HG03175 (cell line): ENCODE measurements around the gene GABRA4.

Experiments
- ATAC-seq: cut with Tn5 transposase; IDR thresholded peaks from one replicate; pipeline ENCODE4 v1.9.1; 2021; ENCODE audit warnings: mild to moderate bottlenecking, moderate library complexity; ENCODE audit not compliant: unreplicated experiment

Gene GABRA4

GRCh38 chr4:46979726-46980125 is 13.7 kb downstream of the GABRA4 start:
- ATAC-seq = no peak

GRCh38 chr4:46979283-46979682 is 14.1 kb downstream of the GABRA4 start:
- no peak for ATAC-seq

GRCh38 chr4:46977245-46977644 is 16.1 kb downstream of the GABRA4 start:
- ATAC-seq = no peak

GRCh38 chr4:46975812-46976553 is 17.4 kb downstream of the GABRA4 start:
- peak; percentile 77 for ATAC-seq

GRCh38 chr4:46974891-46975543 is 18.4 kb downstream of the GABRA4 start:
- ATAC-seq = no peak

GRCh38 chr4:46968847-46969246 is 24.5 kb downstream of the GABRA4 start:
- ATAC-seq = no peak

- ATAC-seq = no peak
Measured at GRCh38 chr4:46967631-46968030, 25.8 kb downstream of the GABRA4 start.

- no peak for ATAC-seq
Measured at GRCh38 chr4:46958742-46959488, 34.5 kb downstream of the GABRA4 start.

GRCh38 chr4:46956451-46956850 is 36.9 kb downstream of the GABRA4 start:
- ATAC-seq = no peak

- ATAC-seq = no peak
Measured at GRCh38 chr4:46955601-46956000, 37.8 kb downstream of the GABRA4 start.

- no peak for ATAC-seq
Measured at GRCh38 chr4:46954643-46955042, 38.7 kb downstream of the GABRA4 start.

- no peak for ATAC-seq
Measured at GRCh38 chr4:46953564-46953963, 39.8 kb downstream of the GABRA4 start.

GRCh38 chr4:46952451-46952850 is 40.9 kb downstream of the GABRA4 start:
- no peak for ATAC-seq

- no peak for ATAC-seq
Measured at GRCh38 chr4:46950826-46951225, 42.6 kb downstream of the GABRA4 start.

- no peak for ATAC-seq
Measured at GRCh38 chr4:46949822-46950221, 43.6 kb downstream of the GABRA4 start.

- ATAC-seq = no peak
Measured at GRCh38 chr4:46947541-46947940, 45.8 kb downstream of the GABRA4 start.

- ATAC-seq = no peak
Measured at GRCh38 chr4:46946919-46947536, 46.4 kb downstream of the GABRA4 start.

GRCh38 chr4:46945062-46945461 is 48.3 kb downstream of the GABRA4 start:
- ATAC-seq = no peak

GRCh38 chr4:46944345-46944744 is 49.0 kb downstream of the GABRA4 start:
- no peak for ATAC-seq

GRCh38 chr4:46937493-46937892 is 55.9 kb downstream of the GABRA4 start:
- ATAC-seq = no peak

- ATAC-seq = no peak
Measured at GRCh38 chr4:46934726-46935125, 58.7 kb downstream of the GABRA4 start.
